ENCODE results near the gene BET1L. TPM values are rescaled to one million over a fixed set of nuclear protein-coding genes. Genes with fewer than 3 reads are reported as not detected.

The BET1L gene
- total RNA-seq, 1 experiment from 2014 or later, result 22.2 TPM

GRCh38 chr11:223884-224283 is 16.7 kb upstream of the BET1L start:
- Histone ChIP-seq H3K27me3 (replicated peaks; ENCODE audit: insufficient read depth, low read depth, low read length, poor library complexity) (no peaks in the 10 kb centered on the region), H3K4me1 (ENCODE audit: insufficient read depth, low read length, poor library complexity, severe bottlenecking) (no peaks in the 10 kb centered on the region), H3K36me3 (ENCODE audit: insufficient read depth, low read length, poor library complexity, severe bottlenecking) (no peaks in the 10 kb centered on the region), H3K4me3 (ENCODE audit: low read depth, low read length, poor library complexity, severe bottlenecking) (no peak overlapping the region), H3K27ac (ENCODE audit: low read depth, low read length, poor library complexity, severe bottlenecking) (no peak overlapping the region), H3K9me3 (ENCODE audit: low read depth, low read length, poor library complexity, severe bottlenecking) (no peaks in the 10 kb centered on the region)
- CTCF ChIA-PET, result no interaction called here
- BruUV-seq (replicated peaks), result no TSS peak
- intact Hi-C loops (cut with micrococcal nuclease; ENCODE audit: unreplicated experiment), result no loop called here
- no peak for DNase-seq (ENCODE audit: low spot score)
- POLR2A ChIA-PET (ENCODE audit: low non-redundant PET), result no interaction called here
- TF ChIP-seq EZH2 (IDR thresholded peaks at IDR 0.05; ENCODE audit: borderline replicate concordance, low read depth, low read length, poor library complexity, severe bottlenecking) (no peak), CTCF (conservative IDR thresholded peaks at IDR 0.05; ENCODE audit: low read depth, low read length) (no peak)

DNA sequence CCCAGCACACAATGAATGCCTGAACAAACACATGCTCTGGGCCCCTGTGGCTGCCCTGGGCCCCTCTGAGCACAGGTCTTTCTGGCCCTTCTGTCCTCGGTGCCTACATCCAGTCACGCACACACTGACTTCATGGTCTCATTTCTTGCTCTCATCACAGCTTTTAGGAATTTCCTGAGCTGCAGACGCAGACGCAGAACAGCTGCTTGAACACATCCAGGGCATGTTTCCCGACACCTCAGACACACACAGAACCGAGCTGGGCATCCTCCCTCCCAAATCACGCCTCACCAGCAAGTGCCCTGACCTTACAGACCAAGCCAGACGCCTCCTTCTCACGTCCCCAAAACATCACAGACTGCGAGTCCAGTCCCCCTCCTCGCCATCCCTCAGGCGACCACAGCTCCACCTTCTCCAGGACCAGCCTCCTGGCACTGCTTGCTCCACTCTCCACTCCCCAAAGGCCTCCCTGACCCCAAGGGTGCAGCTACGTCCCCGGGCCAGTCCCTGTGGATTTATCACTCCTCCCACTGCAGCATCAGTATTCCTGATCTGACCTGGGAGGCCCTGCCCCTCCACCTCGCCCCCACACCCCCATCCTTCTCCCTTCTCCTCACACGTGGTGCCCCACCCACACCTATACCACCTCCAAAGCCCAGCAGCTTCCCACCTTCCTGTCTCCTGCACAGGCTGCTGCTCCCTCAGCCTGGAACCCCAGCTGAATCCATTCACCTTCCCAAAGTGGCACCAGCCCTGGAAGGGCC is 16.0 kb upstream of the BET1L start:
- intact Hi-C loops (cut with micrococcal nuclease; ENCODE audit: unreplicated experiment), result no loop called here
- POLR2A ChIA-PET (ENCODE audit: low non-redundant PET), result no interaction called here
- no peaks in the 10 kb centered on the region for H3K9me3 ChIP-seq (ENCODE audit: low read depth, low read length, poor library complexity, severe bottlenecking)
- no peaks in the 10 kb centered on the region for H3K36me3 ChIP-seq (ENCODE audit: insufficient read depth, low read length, poor library complexity, severe bottlenecking)
- H3K27me3 ChIP-seq (replicated peaks; ENCODE audit: insufficient read depth, low read depth, low read length, poor library complexity), result no peaks in the 10 kb centered on the region
- no peak for DNase-seq (ENCODE audit: low spot score)
- H3K4me3 ChIP-seq (ENCODE audit: low read depth, low read length, poor library complexity, severe bottlenecking), result no peak overlapping the region
- no peak overlapping the region for H3K27ac ChIP-seq (ENCODE audit: low read depth, low read length, poor library complexity, severe bottlenecking)
- no peaks in the 10 kb centered on the region for H3K4me1 ChIP-seq (ENCODE audit: insufficient read depth, low read length, poor library complexity, severe bottlenecking)
- CTCF ChIA-PET, result no interaction called here
- BruUV-seq (replicated peaks), result no TSS peak
- TF ChIP-seq EZH2 (IDR thresholded peaks at IDR 0.05; ENCODE audit: borderline replicate concordance, low read depth, low read length, poor library complexity, severe bottlenecking) (no peak), CTCF (conservative IDR thresholded peaks at IDR 0.05; ENCODE audit: low read depth, low read length) (no peak)

DNA sequence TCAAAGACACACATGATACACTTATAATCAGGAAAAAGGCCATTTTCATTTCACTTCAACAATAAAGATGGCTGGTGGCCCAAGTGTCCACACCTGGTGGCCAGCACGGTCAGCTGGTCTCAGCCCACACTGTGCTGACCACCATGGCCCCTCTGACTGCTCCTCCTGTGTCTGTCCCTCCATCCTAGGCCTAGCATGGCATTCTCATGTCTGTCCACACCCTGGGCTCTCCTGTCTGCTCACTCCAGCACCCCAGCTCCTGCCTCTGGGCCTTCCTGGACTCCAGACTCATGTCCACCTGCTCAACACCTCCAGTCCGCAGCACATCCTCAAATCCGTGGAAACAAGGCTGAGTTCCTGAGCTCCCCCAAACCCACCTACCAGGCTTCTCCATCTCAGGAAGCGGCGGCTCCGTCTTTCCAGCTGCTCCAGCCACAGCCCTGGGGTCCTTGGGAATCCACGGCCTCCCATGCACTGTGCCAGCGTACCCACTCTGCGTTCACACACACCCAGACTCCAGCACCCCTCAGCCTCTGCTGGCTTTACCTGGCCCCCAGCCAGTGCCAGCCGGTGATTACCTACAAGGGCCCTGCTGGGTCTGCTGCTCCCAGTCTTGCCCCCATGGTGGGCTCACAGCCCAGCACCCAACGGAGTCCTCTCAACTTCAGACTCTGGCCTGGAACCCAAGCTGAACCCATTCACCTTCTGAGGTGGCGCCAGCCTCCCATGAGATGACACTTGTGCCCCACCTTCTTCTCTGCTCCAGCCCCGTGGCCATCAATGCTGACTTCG is 15.0 kb upstream of the BET1L start:
- H3K4me1 ChIP-seq (ENCODE audit: insufficient read depth, low read length, poor library complexity, severe bottlenecking), result peaks cover 8% of the 10 kb centered on the region
- no peak for TF ChIP-seq EZH2 (IDR thresholded peaks at IDR 0.05; ENCODE audit: borderline replicate concordance, low read depth, low read length, poor library complexity, severe bottlenecking)
- no peak for TF ChIP-seq CTCF (conservative IDR thresholded peaks at IDR 0.05; ENCODE audit: low read depth, low read length)
- H3K27ac ChIP-seq (ENCODE audit: low read depth, low read length, poor library complexity, severe bottlenecking), result no peak overlapping the region
- POLR2A ChIA-PET (ENCODE audit: low non-redundant PET), result no interaction called here
- intact Hi-C loops (cut with micrococcal nuclease; ENCODE audit: unreplicated experiment), result no loop called here
- H3K27me3 ChIP-seq (replicated peaks; ENCODE audit: insufficient read depth, low read depth, low read length, poor library complexity), result no peaks in the 10 kb centered on the region
- H3K4me3 ChIP-seq (ENCODE audit: low read depth, low read length, poor library complexity, severe bottlenecking), result no peak overlapping the region
- BruUV-seq (replicated peaks), result no TSS peak
- no peaks in the 10 kb centered on the region for H3K9me3 ChIP-seq (ENCODE audit: low read depth, low read length, poor library complexity, severe bottlenecking)
- CTCF ChIA-PET, result no interaction called here
- no peaks in the 10 kb centered on the region for H3K36me3 ChIP-seq (ENCODE audit: insufficient read depth, low read length, poor library complexity, severe bottlenecking)
- no peak for DNase-seq (ENCODE audit: low spot score)
